Neural progenitor cell (in vitro differentiated cells): Measurements from ENCODE around the gene KANK4.

ENCODE experiments used
- EZH2 ChIP-seq: fragments of 200-600 bp; sonication (generic); IDR thresholded peaks from 2 replicates; pipeline ENCODE4 v1.6.1; 2017; ENCODE audit warnings: antibody characterized with exemption, mild to moderate bottlenecking, moderate library complexity
- TF ChIP-seq, protein P1 (sequence below): fragments of 200-600 bp; sonication (generic); IDR thresholded peaks from 2 replicates; pipeline ENCODE4 v1.5.1; 2017; ENCODE audit warnings: antibody characterized with exemption, mild to moderate bottlenecking

DNA sequence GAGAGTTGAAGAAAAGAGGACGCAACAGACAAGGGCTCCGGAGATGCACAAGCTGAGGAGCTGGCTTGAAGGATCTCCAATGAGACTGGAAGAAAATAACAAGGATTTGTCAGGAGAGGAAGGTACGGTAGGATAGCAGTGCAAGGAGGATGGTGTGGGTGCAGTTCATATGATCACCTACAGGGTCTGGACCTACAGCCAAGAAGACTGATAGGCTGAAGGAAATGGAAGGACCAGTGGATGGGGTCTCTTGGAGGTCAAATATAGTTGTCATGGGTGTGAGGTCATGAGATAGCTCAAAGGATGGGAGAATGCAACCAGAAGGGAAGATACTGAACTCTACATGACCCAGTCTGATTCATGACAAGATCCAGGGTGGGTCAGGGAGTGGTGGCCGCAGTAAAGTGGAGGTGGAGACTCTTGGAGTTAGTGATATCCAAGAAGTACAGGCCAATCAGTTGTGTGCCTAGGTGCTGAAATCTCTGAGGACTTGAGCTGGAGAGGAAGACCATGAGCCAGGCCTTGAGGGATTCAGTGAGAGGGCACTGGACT lies 15.3 kb upstream of the KANK4 start:
- TF ChIP-seq, protein P1, sequence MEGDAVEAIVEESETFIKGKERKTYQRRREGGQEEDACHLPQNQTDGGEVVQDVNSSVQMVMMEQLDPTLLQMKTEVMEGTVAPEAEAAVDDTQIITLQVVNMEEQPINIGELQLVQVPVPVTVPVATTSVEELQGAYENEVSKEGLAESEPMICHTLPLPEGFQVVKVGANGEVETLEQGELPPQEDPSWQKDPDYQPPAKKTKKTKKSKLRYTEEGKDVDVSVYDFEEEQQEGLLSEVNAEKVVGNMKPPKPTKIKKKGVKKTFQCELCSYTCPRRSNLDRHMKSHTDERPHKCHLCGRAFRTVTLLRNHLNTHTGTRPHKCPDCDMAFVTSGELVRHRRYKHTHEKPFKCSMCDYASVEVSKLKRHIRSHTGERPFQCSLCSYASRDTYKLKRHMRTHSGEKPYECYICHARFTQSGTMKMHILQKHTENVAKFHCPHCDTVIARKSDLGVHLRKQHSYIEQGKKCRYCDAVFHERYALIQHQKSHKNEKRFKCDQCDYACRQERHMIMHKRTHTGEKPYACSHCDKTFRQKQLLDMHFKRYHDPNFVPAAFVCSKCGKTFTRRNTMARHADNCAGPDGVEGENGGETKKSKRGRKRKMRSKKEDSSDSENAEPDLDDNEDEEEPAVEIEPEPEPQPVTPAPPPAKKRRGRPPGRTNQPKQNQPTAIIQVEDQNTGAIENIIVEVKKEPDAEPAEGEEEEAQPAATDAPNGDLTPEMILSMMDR: peak; percentile 21
- TF ChIP-seq EZH2: no peak
